T-helper 2 cell treated with Interferon-gamma antibody and Interleukin-4, amounts not matched to agents 100 ng/mL and 5 ng/mL, for 36 hours (primary cell): ENCODE results near the gene NES. TPM values are rescaled to one million over a fixed set of nuclear protein-coding genes. Genes with fewer than 3 reads are reported as not detected.

Experiments used
- intact Hi-C: fragments of 100-400 bp; cut with micrococcal nuclease; formaldehyde crosslinking; loops from one replicate; pipeline ENCODE4 v1.15.1; 2023
- total RNA-seq: library from RNA; stranded (reverse); gene quantifications from 2 replicates; pipeline ENCODE4 v1.2.3, GENCODE V29; 2022

The NES gene
- total RNA-seq, 1 donor from 2014 or later: not detected

- intact Hi-C loops: loop anchor here (10.0 kb wide), 2 partner anchors 80 to 210 kb away; partner anchors contain the start of genes PEAR1 and PRCC
Measured at GRCh38 chr1:156684227-156684782, 7.1 kb upstream of the NES start.

GRCh38 chr1:156682166-156682890, 5.1 kb upstream of the NES start:
- intact Hi-C loops: loop anchor here (10.0 kb wide), 2 partner anchors 82 to 212 kb away; partner anchors contain the start of genes PEAR1 and PRCC

DNA sequence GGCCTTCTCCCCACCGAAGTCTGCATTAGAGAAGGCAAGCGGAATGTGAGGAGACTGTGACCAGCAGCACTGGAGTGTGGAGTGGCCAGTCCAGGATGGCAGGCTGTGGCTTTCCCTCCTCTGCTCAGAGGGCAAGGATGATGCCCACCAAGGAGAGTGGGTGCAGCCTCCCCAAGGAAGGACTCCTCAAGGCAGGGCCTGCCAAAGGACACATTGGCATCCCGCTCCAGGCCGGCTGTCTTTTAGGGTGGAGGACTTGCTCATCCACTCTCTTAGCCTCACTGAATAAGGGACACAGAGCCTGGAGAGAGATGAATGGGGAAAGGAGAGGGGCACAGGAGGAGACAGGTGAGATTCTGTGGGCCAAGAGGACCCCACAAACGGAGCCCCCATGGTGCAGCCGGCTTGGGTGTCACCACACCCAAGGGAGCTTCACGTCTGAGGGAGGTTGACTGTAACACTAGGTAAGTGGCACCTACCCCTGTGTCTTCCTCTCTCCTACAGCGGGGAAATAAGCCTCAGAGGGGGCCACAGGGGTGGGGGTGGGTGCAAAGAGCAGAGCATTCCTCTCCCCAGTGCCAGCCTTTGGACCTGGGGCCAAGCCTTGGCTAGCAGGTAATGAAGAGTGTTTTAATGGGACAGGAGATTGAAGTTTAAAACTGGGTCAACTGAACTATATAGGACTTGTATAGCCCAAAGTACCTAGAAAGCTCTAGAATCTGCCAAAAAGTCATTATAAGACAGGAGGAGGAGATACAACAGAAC, 4.2 kb upstream of the NES start:
- intact Hi-C loops: loop anchor here (10.0 kb wide), 2 partner anchors 83 to 213 kb away; partner anchors contain the start of genes PEAR1 and PRCC

- intact Hi-C loops: loop anchor here (10.0 kb wide), 2 partner anchors 85 to 215 kb away; partner anchors contain the start of genes PEAR1 and PRCC
Measured at GRCh38 chr1:156680056-156680455, 2.8 kb upstream of the NES start.

GRCh38 chr1:156677616-156678596, 699 bp upstream of the NES start:
- intact Hi-C loops: loop anchor here (1.0 kb wide), 2 partner anchors 18 to 53 kb away; no protein-coding TSS in a partner anchor

GRCh38 chr1:156676114-156676819, 940 bp downstream of the NES start:
- intact Hi-C loops: no loop called here

DNA sequence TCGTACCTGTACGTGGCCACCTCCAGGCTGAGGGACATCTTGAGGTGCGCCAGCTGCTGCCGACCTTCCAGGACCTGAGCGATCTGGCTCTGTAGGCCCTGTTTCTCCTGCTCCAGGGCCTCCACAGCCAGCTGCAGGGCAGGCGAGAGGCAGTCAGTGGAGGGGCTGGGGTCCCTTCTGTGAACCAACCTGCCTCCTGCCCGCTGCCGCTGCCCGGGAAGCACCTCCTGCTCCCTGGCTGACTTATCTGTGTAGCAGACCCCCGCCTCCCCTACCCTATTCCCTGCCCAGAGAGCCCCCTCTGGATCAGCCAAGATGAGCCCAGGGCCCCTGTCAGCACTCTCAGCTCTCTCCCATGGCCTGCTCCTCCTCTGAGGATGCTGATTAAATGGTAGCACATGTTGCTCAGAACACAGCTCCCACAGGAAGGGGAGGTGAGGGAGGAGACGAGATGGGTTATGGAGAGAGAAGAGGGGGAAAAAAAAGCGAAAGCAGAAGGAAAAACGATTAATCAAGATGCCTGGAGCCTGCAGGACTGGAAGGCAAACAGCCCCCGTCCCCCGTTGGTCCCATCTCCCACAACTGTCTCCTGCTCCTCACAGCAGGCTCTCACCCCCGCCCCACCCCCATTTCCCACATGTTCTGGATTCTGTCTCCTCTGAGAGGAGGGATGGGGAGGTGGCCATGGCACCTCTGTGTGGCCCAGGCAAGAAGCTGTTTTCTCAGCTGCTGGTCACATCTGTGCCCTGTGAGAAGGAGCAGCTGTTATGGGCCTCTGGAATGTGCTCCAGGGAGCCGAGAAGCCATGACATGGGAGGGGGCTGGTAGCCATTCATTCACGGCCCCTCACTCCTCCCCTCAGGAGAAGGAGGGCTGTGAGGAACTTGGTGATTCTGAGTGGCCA, 1.7 kb downstream of the NES start:
- intact Hi-C loops: no loop called here

- intact Hi-C loops: no loop called here
Measured at GRCh38 chr1:156673387-156674121, 3.7 kb downstream of the NES start.

DNA sequence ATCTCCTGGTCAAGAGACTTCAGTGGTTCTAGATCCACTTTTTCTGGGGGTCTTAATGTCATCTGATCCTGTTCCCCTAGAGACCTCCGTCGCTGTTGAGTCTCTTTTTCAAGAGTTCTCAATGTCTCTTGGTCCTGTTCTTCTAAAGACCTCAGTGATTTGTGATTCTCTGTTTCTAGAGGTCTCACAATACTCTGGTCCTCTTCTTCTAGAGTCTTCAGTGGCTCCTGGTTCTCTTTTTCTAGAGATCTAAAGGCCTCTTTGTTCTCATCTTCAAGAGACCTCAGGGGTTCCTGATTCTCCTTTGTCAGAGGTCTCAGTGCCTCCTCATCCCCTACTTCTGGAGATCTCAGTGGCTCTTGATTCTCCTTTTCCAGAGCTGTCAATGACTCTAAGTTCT, 5.4 kb downstream of the NES start:
- intact Hi-C loops: no loop called here

DNA sequence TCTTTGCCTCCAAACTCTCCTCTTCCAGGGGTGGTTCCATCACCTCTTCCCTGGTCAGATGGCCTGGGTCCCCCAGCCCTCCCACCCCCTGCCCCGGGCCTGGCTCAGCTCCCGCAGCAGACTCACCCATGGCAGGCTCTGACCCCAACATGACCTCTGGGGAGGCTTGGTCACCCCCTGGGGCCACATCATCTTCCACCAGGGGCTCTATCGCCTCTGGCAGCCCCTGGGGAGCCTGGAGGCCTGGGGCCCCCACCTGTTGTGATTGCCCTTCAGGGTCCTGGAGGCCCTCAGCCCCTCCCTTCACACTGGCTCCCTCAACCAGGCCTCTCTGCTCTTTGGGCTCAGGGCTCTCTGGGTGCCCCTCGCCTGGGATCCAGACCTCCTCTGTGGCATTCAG, 6.4 kb downstream of the NES start:
- intact Hi-C loops: no loop called here

DNA sequence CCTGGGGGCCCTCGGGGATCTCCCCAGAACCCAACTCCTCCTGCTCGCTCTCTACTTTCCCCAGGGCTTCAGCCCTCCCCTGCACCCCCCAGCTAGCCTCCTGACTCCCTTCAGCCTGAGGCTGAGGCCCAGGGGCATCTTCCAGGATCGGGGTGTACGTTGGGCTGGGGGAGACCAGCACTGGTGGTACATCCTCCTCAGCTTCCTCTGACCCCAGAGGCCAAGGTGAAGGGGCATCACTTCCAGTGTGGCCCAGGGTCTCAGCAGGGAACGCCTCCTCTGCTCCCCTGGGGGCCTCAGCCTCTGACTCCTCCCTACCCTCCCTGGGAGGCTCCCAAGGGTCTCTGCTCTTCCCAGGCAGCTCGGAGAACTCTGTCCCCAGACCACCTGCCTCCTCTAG, 6.8 kb downstream of the NES start:
- intact Hi-C loops: no loop called here

DNA sequence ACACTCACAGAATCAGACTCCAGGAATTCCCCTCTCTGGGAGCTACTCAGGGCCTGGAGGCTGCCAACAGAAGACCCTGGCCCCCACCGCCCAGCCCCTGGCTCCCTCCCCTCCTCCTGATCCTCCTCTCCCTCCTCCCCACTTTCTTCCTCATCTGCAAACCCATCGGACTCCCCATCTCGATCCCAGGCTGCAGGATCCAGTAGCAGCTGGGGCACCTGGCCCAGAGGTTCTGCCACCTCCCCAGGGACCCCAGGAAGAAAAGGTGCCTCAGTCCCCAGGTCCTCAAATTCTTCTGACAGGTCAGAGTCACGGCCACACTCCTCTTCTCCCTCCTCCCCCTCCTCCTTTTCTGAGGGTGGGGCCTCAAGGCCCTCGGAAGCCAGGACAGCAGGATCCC, 7.4 kb downstream of the NES start:
- intact Hi-C loops: no loop called here

- intact Hi-C loops: no loop called here
Measured at GRCh38 chr1:156668801-156669637, 8.2 kb downstream of the NES start.

DNA sequence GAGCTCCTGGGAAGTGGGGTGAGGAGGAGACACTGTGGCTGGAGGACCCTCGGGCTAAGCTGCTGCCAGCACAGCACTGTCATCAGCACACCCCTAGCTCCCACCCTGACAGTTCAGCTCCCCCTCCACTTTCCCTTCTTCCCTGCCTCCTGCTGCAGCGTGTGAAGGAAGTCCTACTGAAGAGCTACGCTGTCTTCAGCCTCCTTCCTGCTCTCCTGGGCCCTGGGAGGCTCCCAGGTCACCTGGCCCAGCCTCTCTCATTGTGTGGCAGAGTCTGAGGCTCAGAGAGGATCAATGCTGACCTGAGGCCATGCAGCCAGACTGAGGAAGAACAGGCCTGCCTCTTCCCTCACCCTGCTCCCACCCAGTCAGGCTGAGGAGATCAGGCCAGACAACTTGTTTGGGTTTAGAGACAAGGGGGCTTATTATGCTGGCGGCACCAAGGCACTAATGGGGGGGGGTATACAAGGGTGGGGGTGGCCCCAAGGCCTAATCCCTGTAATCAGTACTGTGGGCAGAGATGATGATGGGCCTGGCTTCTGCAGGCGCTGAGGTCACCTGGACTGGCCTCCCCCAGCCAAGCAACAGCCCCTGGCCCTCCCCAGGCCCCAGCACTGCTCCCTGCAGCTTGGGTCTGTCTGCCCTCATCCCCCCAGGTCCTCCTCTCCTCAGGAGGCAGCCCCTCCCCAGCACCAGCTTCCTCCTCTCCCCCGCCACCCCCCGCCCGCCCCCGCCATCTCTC, 9.1 kb downstream of the NES start:
- intact Hi-C loops: no loop called here

GRCh38 chr1:156667610-156667967, 9.6 kb downstream of the NES start:
- intact Hi-C loops: no loop called here

DNA sequence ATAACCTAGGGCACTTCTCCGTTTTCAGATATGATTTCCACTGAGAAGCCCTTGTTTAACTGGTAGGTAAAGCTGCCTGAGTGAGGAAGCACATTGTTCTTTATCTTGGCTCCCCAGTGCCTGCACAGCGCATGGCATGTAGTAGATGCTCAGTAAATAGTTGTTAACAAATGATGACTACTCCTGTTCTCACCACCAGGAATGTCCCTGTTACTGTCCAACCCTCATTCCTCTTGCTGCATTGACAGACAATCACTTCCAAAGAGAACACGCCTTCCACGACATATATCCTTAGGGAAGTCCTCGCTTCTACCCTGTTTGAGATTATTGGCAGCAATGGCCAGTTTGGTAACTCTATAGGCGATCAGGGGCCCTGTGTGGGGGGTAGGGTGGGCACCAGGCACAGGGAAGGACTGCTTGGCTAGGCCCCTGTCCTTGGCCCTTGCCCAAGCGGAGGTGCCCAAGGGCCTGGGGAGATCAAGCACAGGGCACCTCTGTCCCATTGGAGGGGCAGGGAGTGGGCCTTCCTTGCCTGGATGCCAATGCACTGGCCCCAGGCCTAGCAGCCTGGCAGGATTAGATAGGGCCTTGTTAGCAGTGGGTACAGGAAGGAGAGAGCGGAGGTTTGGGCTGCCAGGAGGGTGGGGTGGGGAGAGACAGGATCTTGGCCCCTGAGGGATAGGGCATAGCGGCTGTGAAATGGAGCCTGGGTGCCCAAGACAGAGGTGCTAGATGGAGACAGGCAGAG, 10.2 kb downstream of the NES start:
- intact Hi-C loops: no loop called here
